GM18951 (cell line): ENCODE results near the gene ERICH6B.
"Not testable (repeated sequence)": the region's sequence is repeated elsewhere in the genome, so short reads cannot be mapped to it uniquely, and the experiment has no call there.

ENCODE experiments used
- POLR2A ChIP-seq: IDR thresholded peaks from 4 replicates; pipeline ENCODE4 v1.6.1; 2011; ENCODE audit warnings: mild to moderate bottlenecking; ENCODE audit not compliant: insufficient read length, insufficient read depth; ENCODE audit errors: extremely low read depth
- in situ Hi-C: fragments of 300-500 bp; cut with MboI; formaldehyde crosslinking; loops from one replicate; pipeline ENCODE4 v1.12.0; 2022; ENCODE audit warnings: low sequenced_read_pairs, mixed read lengths, inconsistent platforms; ENCODE audit not compliant: unreplicated experiment

Gene ERICH6B

DNA sequence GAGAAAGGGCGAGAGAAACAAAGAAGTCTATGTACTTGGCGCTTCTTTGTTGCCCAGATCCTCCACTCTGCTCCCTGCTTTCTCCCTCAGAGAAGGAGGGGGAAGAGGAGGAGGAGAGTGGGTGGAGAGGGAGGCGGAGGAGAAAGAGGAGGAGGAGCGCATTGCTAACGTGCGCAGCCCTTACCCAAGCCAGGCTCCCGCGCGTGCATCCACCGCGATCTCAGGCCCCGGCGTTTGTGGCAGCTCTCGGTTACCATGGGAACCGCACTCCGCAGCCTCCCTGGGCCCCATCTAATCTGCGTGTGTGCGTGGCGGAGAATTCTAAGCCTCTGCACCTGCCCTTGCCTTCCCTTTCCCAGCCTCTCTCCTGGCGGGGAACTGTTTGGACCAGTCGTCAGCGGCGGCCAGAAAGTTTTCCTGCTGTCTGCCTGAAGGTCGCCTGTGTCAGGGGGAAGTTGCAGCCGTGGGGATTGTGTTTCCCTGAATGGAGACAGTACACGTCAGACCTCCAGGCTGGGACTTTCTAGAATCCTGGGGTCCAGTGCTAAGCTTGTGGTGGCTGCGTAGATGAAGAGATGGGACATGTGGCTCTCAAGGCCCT lies at the start of gene ERICH6B:
Gene ERICH6B (minus strand): TSS at position 239 of the 601 bp plus-strand sequence. CDS start 18,734 bp downstream, outside the sequence.
- TF ChIP-seq POLR2A = no peak
- in situ Hi-C loops = no loop called here

DNA sequence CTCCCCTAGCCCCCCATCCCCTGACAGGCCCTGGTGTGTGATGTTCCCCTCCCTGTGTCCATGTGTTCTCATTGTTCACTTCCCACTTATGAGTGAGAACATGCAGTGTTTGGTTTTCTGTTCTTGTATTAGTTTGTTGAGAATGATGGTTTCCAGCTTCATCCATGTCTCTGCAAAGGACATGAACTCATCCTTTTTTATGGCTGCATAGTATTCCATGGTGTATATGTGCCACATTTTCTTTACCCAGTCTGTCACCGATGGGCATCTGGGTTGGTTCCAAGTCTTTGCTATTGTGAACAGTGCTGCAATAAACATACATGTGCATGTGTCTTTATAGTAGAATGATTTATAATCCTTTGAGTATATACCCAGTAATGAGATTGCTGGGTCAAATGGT lies 47.4 kb upstream of the ERICH6B start:
- in situ Hi-C loops = not testable (repeated sequence)

DNA sequence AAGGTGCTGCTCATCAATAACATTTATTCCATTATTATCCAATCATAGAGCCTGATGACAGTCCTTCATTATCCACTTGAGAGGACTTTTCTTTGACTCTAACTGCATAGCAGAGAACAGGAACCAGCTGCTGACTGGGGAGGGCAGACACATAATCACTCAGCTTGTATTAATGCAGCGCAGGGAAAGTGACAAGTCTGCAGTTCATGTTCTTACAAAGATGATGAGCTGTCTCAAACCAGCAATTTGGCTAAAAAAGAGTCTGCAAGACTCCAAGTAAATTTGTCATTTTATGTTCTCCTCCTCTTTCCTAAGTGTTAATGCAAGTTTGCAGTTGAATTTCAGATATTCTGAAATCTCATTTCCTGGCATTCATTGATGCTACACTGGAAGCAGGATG lies 46.6 kb upstream of the ERICH6B start:
- in situ Hi-C loops = no loop called here
- TF ChIP-seq POLR2A = no peak

DNA sequence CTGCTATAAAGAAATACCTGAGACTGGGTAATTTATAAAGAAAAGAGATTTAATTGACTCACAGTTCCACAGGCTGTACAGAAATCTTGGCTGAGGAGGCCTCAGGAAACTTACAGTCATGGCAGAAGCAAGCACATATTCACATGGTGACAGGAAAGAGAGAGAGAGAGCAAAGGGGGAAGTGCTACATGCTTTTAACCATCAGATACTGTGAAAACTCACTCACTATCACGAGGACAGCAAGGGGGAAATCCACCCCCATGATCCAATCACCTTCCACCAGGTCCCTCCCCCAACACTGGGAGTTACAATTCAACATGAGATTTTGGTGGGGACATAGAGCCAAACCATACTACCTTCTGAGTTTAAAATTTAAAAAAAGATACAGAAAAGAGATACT lies 44.9 kb upstream of the ERICH6B start:
- in situ Hi-C loops = not testable (repeated sequence)

GRCh38 chr13:45659536-45659935 lies 44.0 kb upstream of the ERICH6B start:
- TF ChIP-seq POLR2A = no peak
- in situ Hi-C loops = no loop called here

GRCh38 chr13:45658586-45659235 lies 43.2 kb upstream of the ERICH6B start:
- no peak for TF ChIP-seq POLR2A
- in situ Hi-C loops = no loop called here

GRCh38 chr13:45654633-45655349 lies 39.3 kb upstream of the ERICH6B start:
- no peak for TF ChIP-seq POLR2A
- in situ Hi-C loops = no loop called here

- in situ Hi-C loops = not testable (repeated sequence)
These were observed 29.7 kb upstream of the ERICH6B start for GRCh38 chr13:45645263-45645662.

GRCh38 chr13:45642159-45642558 lies 26.6 kb upstream of the ERICH6B start:
- in situ Hi-C loops = not testable (repeated sequence)

GRCh38 chr13:45635291-45635690 lies 19.8 kb upstream of the ERICH6B start:
- in situ Hi-C loops = not testable (repeated sequence)

- no peak for TF ChIP-seq POLR2A
- in situ Hi-C loops = no loop called here
These were observed 15.3 kb upstream of the ERICH6B start for GRCh38 chr13:45630791-45631190.

- TF ChIP-seq POLR2A = no peak
- in situ Hi-C loops = no loop called here
These were observed 14.4 kb upstream of the ERICH6B start for GRCh38 chr13:45629940-45630339.

GRCh38 chr13:45628094-45628493 lies 12.6 kb upstream of the ERICH6B start:
- no peak for TF ChIP-seq POLR2A
- in situ Hi-C loops = no loop called here

DNA sequence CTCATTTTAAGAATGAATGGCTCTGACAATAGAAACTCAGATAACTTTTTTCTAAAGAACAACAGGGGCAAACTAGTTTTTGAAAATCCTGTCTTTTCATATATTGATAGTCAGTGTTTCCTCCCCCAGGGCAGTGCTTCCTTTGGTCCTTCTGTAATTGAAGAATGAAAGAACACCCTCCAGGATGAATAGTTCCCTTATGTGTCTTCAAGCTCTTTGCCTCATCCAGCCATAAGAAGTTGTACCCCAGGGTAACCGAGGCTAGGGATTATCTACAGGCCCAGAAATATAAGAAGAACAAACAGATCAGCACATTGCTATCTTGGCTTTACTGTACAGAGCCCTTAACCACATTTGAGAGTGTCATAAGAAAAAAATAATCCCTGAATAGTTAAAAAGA lies 12.1 kb upstream of the ERICH6B start:
- in situ Hi-C loops = no loop called here

More for the DNA sequence above, 12.1 kb upstream of the ERICH6B start:
- TF ChIP-seq POLR2A = no peak
